Hepatocyte (in vitro differentiated cells): ENCODE data around the gene MACO1. TPM values are rescaled to one million over a fixed set of nuclear protein-coding genes. Genes with fewer than 3 reads are reported as not detected.
A peak's percentile ranks its signal among the peaks of the same experiment; 100 is the strongest.

Experiments
- DNase-seq: peaks from one replicate; pipeline ENCODE4 v3.0.0-alpha.2; 2016; ENCODE audit warnings: low spot score
- H2AFZ ChIP-seq: fragments of 200-600 bp; sonication (generic); 2 replicates; pipeline ENCODE4 v1.6.0; 2016; ENCODE audit warnings: antibody characterized with exemption, mild to moderate bottlenecking
- H3K27ac ChIP-seq: fragments of 200-600 bp; sonication (generic); 2 replicates; pipeline ENCODE4 v1.5.1; 2016; ENCODE audit warnings: mild to moderate bottlenecking
- H3K27me3 ChIP-seq: fragments of 200-600 bp; sonication (generic); 2 replicates; pipeline ENCODE4 v1.6.1; 2016
- H3K36me3 ChIP-seq: fragments of 200-600 bp; sonication (generic); replicated peaks from 2 replicates; pipeline ENCODE4 v1.5.1; 2016; ENCODE audit warnings: low read depth; ENCODE audit not compliant: insufficient read depth
- H3K4me1 ChIP-seq: fragments of 200-600 bp; sonication (generic); 2 replicates; pipeline ENCODE4 v1.5.1; 2016; ENCODE audit warnings: mild to moderate bottlenecking, moderate library complexity; ENCODE audit not compliant: insufficient read depth
- H3K4me2 ChIP-seq: fragments of 200-600 bp; sonication (generic); 2 replicates; pipeline ENCODE4 v1.6.0; 2016
- H3K4me3 ChIP-seq: fragments of 200-600 bp; sonication (generic); 2 replicates; pipeline ENCODE4 v1.5.1; 2016; ENCODE audit warnings: mild to moderate bottlenecking
- H3K79me2 ChIP-seq: fragments of 200-600 bp; sonication (generic); 2 replicates; pipeline ENCODE4 v1.6.0; 2017; ENCODE audit warnings: mild to moderate bottlenecking
- H3K9me2 ChIP-seq: fragments of 200-600 bp; sonication (generic); replicated peaks from 2 replicates; pipeline ENCODE4 v1.6.0; 2017; ENCODE audit warnings: mild to moderate bottlenecking; ENCODE audit not compliant: insufficient read depth
- H3K9me3 ChIP-seq: fragments of 200-600 bp; sonication (generic); 2 replicates; pipeline ENCODE4 v1.5.1; 2016; ENCODE audit warnings: low read depth, mild to moderate bottlenecking
- H4K20me1 ChIP-seq: fragments of 200-600 bp; sonication (generic); 2 replicates; pipeline ENCODE4 v1.6.0; 2016; ENCODE audit warnings: mild to moderate bottlenecking; ENCODE audit not compliant: insufficient read depth, poor library complexity, severe bottlenecking
- EZH2 ChIP-seq: fragments of 200-600 bp; sonication (generic); IDR thresholded peaks from 2 replicates; pipeline ENCODE4 v1.6.1; 2016; ENCODE audit warnings: antibody characterized with exemption, mild to moderate bottlenecking, borderline replicate concordance
- EZH2phosphoT487 ChIP-seq: fragments of 200-600 bp; sonication (generic); IDR thresholded peaks from one replicate; pipeline ENCODE4 v1.6.1; 2018; ENCODE audit warnings: antibody characterized with exemption, mild to moderate bottlenecking, low read depth, moderate library complexity; ENCODE audit not compliant: unreplicated experiment, severe bottlenecking
- WGBS: methylation state at CpG from one replicate; pipeline ENCODE4 v1.1.6; 2016; ENCODE audit warnings: low lambda C conversion rate; ENCODE audit errors: missing lambda C conversion rate; 5-methylcytosine and 5-hydroxymethylcytosine counted together
- polyA plus RNA-seq: library from polyadenylated mRNA; unstranded; fragments of >200 nt; fragmentation: Nextera tagmentation; extraction: Ambion mirVana; gene quantifications from 2 replicates; pipeline ENCODE4 v1.2.1, GENCODE V29; 2016
- total RNA-seq: library from RNA; depleted of rRNA; stranded (reverse); fragments of >200 nt; gene quantifications from 2 replicates; pipeline ENCODE4 v1.2.3, GENCODE V29; 2014
- TF ChIP-seq, protein P1 (sequence below): fragments of 200-600 bp; sonication (generic); IDR thresholded peaks from 2 replicates; pipeline ENCODE4 v1.5.1; 2016; ENCODE audit warnings: antibody characterized with exemption, mild to moderate bottlenecking; ENCODE audit not compliant: poor library complexity

The MACO1 gene
- total and polyA plus RNA-seq, 2 experiments from 2014 or later = 14.1 to 27.0 TPM

DNA sequence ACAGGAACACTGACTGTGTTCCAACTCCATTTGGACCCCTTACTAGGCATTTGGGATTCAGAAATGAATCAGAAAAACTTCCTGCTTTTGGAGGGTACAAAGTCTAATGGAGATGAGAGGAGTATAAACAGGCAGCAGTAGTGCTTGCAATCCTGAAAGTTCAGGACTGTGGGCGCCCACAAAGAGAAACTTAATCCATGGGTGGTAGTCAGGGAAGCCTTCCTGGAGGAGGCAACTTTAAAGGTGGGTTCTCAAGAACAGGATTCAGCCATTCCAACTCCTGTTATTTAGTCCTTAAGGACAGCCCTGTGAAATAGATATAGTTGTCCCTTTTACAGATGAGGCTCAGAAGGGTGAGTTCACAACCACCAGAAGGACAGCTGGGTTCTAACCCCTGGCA lies 110.7 kb downstream of the MACO1 start:
- H3K27me3 ChIP-seq = no peaks in the 10 kb centered on the region
- H3K9me3 ChIP-seq = no peaks in the 10 kb centered on the region
- no peaks in the 10 kb centered on the region for H3K9me2 ChIP-seq
- no peaks in the 10 kb centered on the region for H3K36me3 ChIP-seq
- WGBS = 78% methylated on average over 1 of the region's 1 CpG
- H3K27ac ChIP-seq = no peak overlapping the region
- no peak overlapping the region for H2AFZ ChIP-seq
- peaks cover 26% of the 10 kb centered on the region for H3K79me2 ChIP-seq
- no peak overlapping the region for H3K4me3 ChIP-seq
- no peaks in the 10 kb centered on the region for H4K20me1 ChIP-seq
- DNase-seq = no peak
- no peak overlapping the region for H3K4me2 ChIP-seq
- peaks cover 8% of the 10 kb centered on the region for H3K4me1 ChIP-seq
- TF ChIP-seq EZH2 (no peak), EZH2phosphoT487 (no peak)
- TF ChIP-seq, protein P1, sequence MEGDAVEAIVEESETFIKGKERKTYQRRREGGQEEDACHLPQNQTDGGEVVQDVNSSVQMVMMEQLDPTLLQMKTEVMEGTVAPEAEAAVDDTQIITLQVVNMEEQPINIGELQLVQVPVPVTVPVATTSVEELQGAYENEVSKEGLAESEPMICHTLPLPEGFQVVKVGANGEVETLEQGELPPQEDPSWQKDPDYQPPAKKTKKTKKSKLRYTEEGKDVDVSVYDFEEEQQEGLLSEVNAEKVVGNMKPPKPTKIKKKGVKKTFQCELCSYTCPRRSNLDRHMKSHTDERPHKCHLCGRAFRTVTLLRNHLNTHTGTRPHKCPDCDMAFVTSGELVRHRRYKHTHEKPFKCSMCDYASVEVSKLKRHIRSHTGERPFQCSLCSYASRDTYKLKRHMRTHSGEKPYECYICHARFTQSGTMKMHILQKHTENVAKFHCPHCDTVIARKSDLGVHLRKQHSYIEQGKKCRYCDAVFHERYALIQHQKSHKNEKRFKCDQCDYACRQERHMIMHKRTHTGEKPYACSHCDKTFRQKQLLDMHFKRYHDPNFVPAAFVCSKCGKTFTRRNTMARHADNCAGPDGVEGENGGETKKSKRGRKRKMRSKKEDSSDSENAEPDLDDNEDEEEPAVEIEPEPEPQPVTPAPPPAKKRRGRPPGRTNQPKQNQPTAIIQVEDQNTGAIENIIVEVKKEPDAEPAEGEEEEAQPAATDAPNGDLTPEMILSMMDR = no peak

DNA sequence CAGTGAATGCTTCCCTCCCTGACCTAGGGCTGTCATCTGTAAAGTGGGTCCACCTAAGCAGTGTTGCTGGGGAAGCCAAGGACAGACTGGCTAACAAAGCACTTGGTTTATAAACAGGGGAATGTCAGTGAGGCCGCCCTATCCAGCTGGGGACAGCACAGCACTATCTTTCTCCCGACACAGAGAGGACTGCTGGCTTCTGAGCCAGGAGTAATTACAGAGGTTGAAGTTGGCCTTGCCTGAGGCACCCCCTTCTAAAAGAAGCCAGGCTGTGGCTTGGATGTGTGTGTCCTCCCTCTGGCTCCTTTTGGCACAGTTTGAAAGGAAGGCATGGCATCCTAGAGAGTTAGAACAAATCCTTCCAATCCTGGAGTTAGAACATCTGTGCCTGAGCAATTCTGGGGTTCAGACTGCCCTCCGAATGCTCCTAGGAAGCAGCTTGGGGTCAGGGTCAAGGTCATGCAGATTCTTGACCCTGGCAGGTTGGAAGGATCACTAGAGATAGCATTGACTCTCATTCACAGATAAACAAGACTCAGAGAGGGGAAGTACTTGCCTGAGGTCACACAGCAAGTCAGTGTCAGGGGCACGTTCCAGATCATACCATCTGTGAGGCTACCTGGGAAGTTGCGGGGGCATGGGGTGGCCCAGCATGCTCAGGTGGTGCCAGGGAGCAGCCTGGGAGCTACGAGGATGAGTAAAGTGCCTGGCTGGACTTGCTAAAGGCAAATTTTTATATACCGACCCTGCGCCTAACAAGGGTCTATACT lies 111.4 kb downstream of the MACO1 start:
- no peaks in the 10 kb centered on the region for H3K9me2 ChIP-seq
- WGBS = 82% methylated on average over 8 of the region's 8 CpGs
- TF ChIP-seq, protein P1 = no peak
- TF ChIP-seq EZH2 (no peak), EZH2phosphoT487 (no peak)
- H3K4me2 ChIP-seq = no peak overlapping the region
- H3K79me2 ChIP-seq = peaks cover 32% of the 10 kb centered on the region
- no peaks in the 10 kb centered on the region for H3K27me3 ChIP-seq
- H3K9me3 ChIP-seq = no peaks in the 10 kb centered on the region
- H3K27ac ChIP-seq = no peak overlapping the region
- no peak for DNase-seq
- H3K4me1 ChIP-seq = peaks cover 8% of the 10 kb centered on the region
- H3K36me3 ChIP-seq = no peaks in the 10 kb centered on the region
- H2AFZ ChIP-seq = no peak overlapping the region
- H4K20me1 ChIP-seq = no peaks in the 10 kb centered on the region
- H3K4me3 ChIP-seq = no peak overlapping the region

DNA sequence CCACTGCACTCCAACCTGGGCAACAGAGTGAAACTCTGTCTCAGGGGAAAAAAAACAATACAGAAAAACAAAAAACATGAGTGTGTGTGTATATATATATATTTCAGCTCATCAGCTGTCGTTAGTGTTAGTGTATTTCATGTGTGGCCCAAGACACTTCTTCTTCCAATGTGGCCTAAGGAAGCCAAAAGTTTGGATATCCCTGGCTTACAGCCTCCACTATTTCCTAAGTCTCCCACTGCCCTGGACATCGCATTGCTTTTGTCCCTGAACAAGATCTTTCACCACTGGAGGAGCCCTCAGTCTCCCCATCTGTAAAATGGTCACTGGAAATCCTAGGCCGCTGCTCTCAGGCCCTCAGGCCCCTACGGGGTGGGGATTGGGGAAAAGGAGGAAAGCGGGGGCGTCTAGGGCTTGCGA lies 112.3 kb downstream of the MACO1 start:
- DNase-seq = no peak
- peak overlapping the region; percentile 99 for H3K4me2 ChIP-seq
- peak overlapping the region; percentile 79 for H3K27ac ChIP-seq
- H3K4me1 ChIP-seq = peaks cover 8% of the 10 kb centered on the region
- TF ChIP-seq EZH2 (no peak), EZH2phosphoT487 (no peak)
- TF ChIP-seq, protein P1 = no peak
- no peaks in the 10 kb centered on the region for H3K9me2 ChIP-seq
- H2AFZ ChIP-seq = no peak overlapping the region
- peaks cover 41% of the 10 kb centered on the region for H3K79me2 ChIP-seq
- 36% methylated on average over 7 of the region's 7 CpGs for WGBS
- no peaks in the 10 kb centered on the region for H3K36me3 ChIP-seq
- H4K20me1 ChIP-seq = no peaks in the 10 kb centered on the region
- peak overlapping the region; percentile 88 for H3K4me3 ChIP-seq
- no peaks in the 10 kb centered on the region for H3K9me3 ChIP-seq
- H3K27me3 ChIP-seq = no peaks in the 10 kb centered on the region
